SU-DHL-6 (cell line): ENCODE measurements around the gene FEN1.

Source experiments
- H2AFZ ChIP-seq: fragments of 200-600 bp; sonication (generic); 2 replicates; pipeline ENCODE4 v1.6.1; 2014; ENCODE audit warnings: low read depth, mild to moderate bottlenecking, moderate library complexity, mixed read lengths, antibody characterized with exemption, low read length; ENCODE audit not compliant: severe bottlenecking
- H3F3A ChIP-seq: fragments of 200-600 bp; shearing (Covaris generic); 2 replicates; pipeline ENCODE4 v1.6.0; 2016; ENCODE audit warnings: antibody characterized with exemption, mild to moderate bottlenecking; ENCODE audit not compliant: insufficient read depth
- H3K27ac ChIP-seq: fragments of 200-600 bp; sonication (generic); 2 replicates; pipeline ENCODE4 v1.5.1; 2016; ENCODE audit warnings: low read depth, mild to moderate bottlenecking, low read length, moderate library complexity, mixed read lengths
- H3K27me3 ChIP-seq: fragments of 200-600 bp; sonication (generic), shearing (Covaris generic); 2 replicates; pipeline ENCODE4 v1.6.0; 2014; ENCODE audit warnings: mild to moderate bottlenecking, low read length
- H3K36me3 ChIP-seq: fragments of 200-600 bp; sonication (generic); 2 replicates; pipeline ENCODE4 v1.6.1; 2014; ENCODE audit warnings: mild to moderate bottlenecking, low read length, mixed read lengths
- H3K4me2 ChIP-seq: fragments of 300-600, 200-600 bp; shearing (Covaris generic), sonication (generic); 2 replicates; pipeline ENCODE4 v1.6.0; 2014; ENCODE audit warnings: low read length, low read depth, mild to moderate bottlenecking; ENCODE audit not compliant: poor library complexity, severe bottlenecking
- H3K4me3 ChIP-seq: fragments of 200-600 bp; sonication (generic); 2 replicates; pipeline ENCODE4 v1.5.1; 2014; ENCODE audit warnings: antibody characterized with exemption, low read length, mild to moderate bottlenecking, mixed read lengths; ENCODE audit not compliant: insufficient read depth, poor library complexity, severe bottlenecking
- H3K79me2 ChIP-seq: fragments of 200-600 bp; sonication (generic); 2 replicates; pipeline ENCODE4 v1.6.1; 2014; ENCODE audit warnings: mild to moderate bottlenecking, low read length, moderate library complexity; ENCODE audit not compliant: insufficient read depth
- H3K9ac ChIP-seq: fragments of 200-600 bp; sonication (generic); 2 replicates; pipeline ENCODE4 v1.7.0; 2014; ENCODE audit warnings: mild to moderate bottlenecking, low read length
- H3K9me2 ChIP-seq: fragments of 200-600 bp; sonication (generic); replicated peaks from 2 replicates; pipeline ENCODE4 v1.6.1; 2014; ENCODE audit warnings: low read length; ENCODE audit not compliant: insufficient read depth
- H3K9me3 ChIP-seq: fragments of 200-600 bp; sonication (generic); 2 replicates; pipeline ENCODE4 v1.6.1; 2014; ENCODE audit warnings: low read length, mixed read lengths; ENCODE audit not compliant: insufficient read depth
- H4K20me1 ChIP-seq: fragments of 200-600 bp; sonication (generic); 2 replicates; pipeline ENCODE4 v1.6.1; 2014; ENCODE audit warnings: low read depth, mild to moderate bottlenecking, antibody characterized with exemption, low read length, moderate library complexity, mixed read lengths
- EZH2phosphoT487 ChIP-seq: fragments of 200-600 bp; sonication (generic), shearing (Covaris generic); conservative IDR thresholded peaks from 2 replicates; pipeline ENCODE4 v1.6.1; 2018; ENCODE audit warnings: mild to moderate bottlenecking, antibody characterized with exemption, low read length, moderate library complexity, mixed read lengths
- TF ChIP-seq, protein P1 (sequence below): fragments of 200-600 bp; sonication (generic); IDR thresholded peaks from one replicate; pipeline ENCODE4 v1.5.1; 2017; ENCODE audit warnings: antibody characterized with exemption, mild to moderate bottlenecking, low read length, moderate library complexity; ENCODE audit not compliant: insufficient read depth, poor library complexity, severe bottlenecking

The FEN1 gene

DNA sequence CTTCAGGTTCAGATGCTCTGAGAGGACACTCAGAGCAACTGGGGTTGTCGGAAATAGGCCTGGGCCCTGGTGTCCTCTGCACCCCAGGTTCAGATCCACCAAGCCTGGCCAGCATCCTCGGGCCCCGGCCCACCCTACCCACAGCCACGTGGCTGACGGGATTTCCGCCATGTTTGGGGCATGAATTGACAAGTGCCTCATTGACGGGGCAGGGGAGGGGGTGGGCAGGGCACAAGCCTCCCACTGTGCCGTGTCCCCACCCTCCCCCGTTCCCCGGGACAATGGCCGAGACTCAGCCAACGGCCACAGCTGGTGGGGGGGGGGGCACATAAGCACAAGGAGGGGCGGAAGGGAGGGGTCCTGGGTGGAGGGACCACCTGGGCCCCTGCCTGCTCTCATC lies 31.8 kb upstream of the FEN1 start:
- no peaks in the 10 kb centered on the region for H3K27me3 ChIP-seq
- no peak overlapping the region for H2AFZ ChIP-seq
- no peak overlapping the region for H3K4me3 ChIP-seq
- no peaks in the 10 kb centered on the region for H3F3A ChIP-seq
- TF ChIP-seq, protein P1, sequence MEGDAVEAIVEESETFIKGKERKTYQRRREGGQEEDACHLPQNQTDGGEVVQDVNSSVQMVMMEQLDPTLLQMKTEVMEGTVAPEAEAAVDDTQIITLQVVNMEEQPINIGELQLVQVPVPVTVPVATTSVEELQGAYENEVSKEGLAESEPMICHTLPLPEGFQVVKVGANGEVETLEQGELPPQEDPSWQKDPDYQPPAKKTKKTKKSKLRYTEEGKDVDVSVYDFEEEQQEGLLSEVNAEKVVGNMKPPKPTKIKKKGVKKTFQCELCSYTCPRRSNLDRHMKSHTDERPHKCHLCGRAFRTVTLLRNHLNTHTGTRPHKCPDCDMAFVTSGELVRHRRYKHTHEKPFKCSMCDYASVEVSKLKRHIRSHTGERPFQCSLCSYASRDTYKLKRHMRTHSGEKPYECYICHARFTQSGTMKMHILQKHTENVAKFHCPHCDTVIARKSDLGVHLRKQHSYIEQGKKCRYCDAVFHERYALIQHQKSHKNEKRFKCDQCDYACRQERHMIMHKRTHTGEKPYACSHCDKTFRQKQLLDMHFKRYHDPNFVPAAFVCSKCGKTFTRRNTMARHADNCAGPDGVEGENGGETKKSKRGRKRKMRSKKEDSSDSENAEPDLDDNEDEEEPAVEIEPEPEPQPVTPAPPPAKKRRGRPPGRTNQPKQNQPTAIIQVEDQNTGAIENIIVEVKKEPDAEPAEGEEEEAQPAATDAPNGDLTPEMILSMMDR: no peak
- no peak for TF ChIP-seq EZH2phosphoT487
- no peaks in the 10 kb centered on the region for H4K20me1 ChIP-seq
- H3K9me2 ChIP-seq: no peaks in the 10 kb centered on the region
- H3K9me3 ChIP-seq: no peaks in the 10 kb centered on the region
- H3K9ac ChIP-seq: no peak overlapping the region
- H3K79me2 ChIP-seq: no peaks in the 10 kb centered on the region
- H3K4me2 ChIP-seq: no peak overlapping the region
- no peak overlapping the region for H3K27ac ChIP-seq
- H3K36me3 ChIP-seq: no peaks in the 10 kb centered on the region

DNA sequence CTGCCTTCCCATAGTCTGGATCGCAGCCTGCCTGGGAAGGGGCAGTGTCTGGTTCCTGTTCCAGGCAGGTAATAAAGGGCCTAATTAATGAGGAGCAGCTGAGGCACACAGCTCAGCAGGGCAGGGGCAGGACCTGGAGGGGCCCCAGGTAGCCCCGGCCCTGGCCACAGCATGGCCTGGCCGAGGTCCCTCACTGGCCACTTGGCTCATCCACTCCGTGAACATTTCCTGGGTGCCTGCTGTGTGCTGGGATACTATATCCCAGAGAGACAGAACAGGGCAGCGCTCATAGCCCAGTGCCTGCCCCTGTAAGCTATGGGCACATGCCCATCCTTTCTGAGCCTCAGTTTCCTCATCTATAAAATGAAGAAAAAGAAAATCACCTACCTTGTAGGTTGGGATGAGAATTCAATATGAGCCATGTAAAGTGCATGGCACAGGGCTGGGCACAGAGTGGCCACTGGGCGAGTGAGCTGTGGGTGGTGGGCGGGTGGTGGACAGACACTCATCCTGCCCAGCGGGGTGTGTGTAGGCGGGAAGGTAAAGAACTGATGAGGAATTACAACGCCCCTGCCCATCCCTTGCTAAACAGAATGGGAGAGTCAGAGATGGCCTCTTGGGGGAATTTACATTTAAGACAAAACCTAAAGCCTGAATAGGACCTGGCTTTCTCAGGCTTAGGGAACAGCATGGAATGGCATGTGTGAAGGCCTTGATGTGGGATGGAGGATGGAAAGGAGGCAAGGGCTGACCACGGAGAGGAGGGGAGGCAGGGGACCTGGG lies 31.1 kb upstream of the FEN1 start:
- Histone ChIP-seq H3K9me3 (no peaks in the 10 kb centered on the region), H3K9me2 (no peaks in the 10 kb centered on the region), H4K20me1 (no peaks in the 10 kb centered on the region), H3K4me2 (no peak overlapping the region), H2AFZ (no peak overlapping the region), H3K9ac (no peak overlapping the region), H3K27ac (no peak overlapping the region), H3K36me3 (no peaks in the 10 kb centered on the region), H3K4me3 (no peak overlapping the region), H3F3A (no peaks in the 10 kb centered on the region), H3K27me3 (no peaks in the 10 kb centered on the region), H3K79me2 (no peaks in the 10 kb centered on the region)
- no peak for TF ChIP-seq EZH2phosphoT487
- TF ChIP-seq, protein P1: no peak

DNA sequence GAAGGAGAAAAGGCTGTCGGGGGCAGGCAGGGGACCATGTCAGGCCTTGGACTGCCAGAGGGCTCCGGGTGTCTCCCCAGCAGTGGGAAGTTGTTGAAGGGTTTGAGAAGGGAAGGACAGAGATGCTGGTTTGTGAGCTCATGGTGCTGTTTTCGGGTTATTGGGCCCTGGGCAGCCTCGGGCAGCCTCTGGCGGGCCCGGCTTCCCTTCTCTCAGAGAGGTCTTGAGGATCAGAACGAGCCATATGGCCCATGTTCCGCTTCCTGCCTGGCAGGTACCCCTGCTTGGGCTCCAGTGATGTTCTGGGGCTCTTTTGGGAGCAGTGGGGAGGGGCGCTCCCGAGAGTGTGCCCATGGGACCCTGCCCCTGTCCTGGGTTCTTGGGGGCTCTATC lies 30.5 kb upstream of the FEN1 start:
- Histone ChIP-seq H3K9me2 (no peaks in the 10 kb centered on the region), H3K79me2 (no peaks in the 10 kb centered on the region), H3K27me3 (no peaks in the 10 kb centered on the region), H4K20me1 (no peaks in the 10 kb centered on the region), H3K9ac (no peak overlapping the region), H3K4me3 (no peak overlapping the region), H2AFZ (no peak overlapping the region), H3K9me3 (no peaks in the 10 kb centered on the region), H3K27ac (no peak overlapping the region), H3K36me3 (no peaks in the 10 kb centered on the region), H3K4me2 (no peak overlapping the region), H3F3A (no peaks in the 10 kb centered on the region)
- TF ChIP-seq, protein P1: no peak
- TF ChIP-seq EZH2phosphoT487: no peak
